Measurements from ENCODE around the gene SHC3.
A peak's percentile ranks its signal among the peaks of the same experiment; 100 is the strongest.

Gene SHC3

GRCh38 chr9:89097219-89097618 is 81.4 kb downstream of the SHC3 start:
- no peak for DNase-seq

- no peak for DNase-seq
Measured at GRCh38 chr9:89096807-89097206, 81.8 kb downstream of the SHC3 start.

- DNase-seq, result no peak
Measured at GRCh38 chr9:89095761-89096528, 82.7 kb downstream of the SHC3 start.

GRCh38 chr9:89093201-89093975 is 85.2 kb downstream of the SHC3 start:
- DNase-seq, result no peak

- no peak for DNase-seq
Measured at GRCh38 chr9:89089176-89089575, 89.4 kb downstream of the SHC3 start.

- no peak for DNase-seq
Measured at GRCh38 chr9:89083626-89084025, 95.0 kb downstream of the SHC3 start.

- no peak for DNase-seq
Measured at GRCh38 chr9:89080193-89080592, 98.4 kb downstream of the SHC3 start.

GRCh38 chr9:89079391-89079790 is 99.2 kb downstream of the SHC3 start:
- no peak for DNase-seq

GRCh38 chr9:89078860-89079259 is 99.8 kb downstream of the SHC3 start:
- DNase-seq, result no peak

- DNase-seq, result no peak
Measured at GRCh38 chr9:89078421-89078820, 100.2 kb downstream of the SHC3 start.

- DNase-seq, result peak; percentile 56 to 65 (median 57)
Measured at GRCh38 chr9:89077519-89077918, 101.1 kb downstream of the SHC3 start.

GRCh38 chr9:89073397-89073796 is 105.2 kb downstream of the SHC3 start:
- DNase-seq, result no peak

- DNase-seq, result no peak
Measured at GRCh38 chr9:89071591-89071990, 107.0 kb downstream of the SHC3 start.

GRCh38 chr9:89066835-89067234 is 111.8 kb downstream of the SHC3 start:
- no peak for DNase-seq

GRCh38 chr9:89065921-89066320 is 112.7 kb downstream of the SHC3 start:
- DNase-seq, result no peak

- DNase-seq, result no peak
Measured at GRCh38 chr9:89060790-89061189, 117.8 kb downstream of the SHC3 start.

- DNase-seq, result no peak
Measured at GRCh38 chr9:89059925-89060506, 118.6 kb downstream of the SHC3 start.

- DNase-seq, result no peak
Measured at GRCh38 chr9:89058906-89059305, 119.7 kb downstream of the SHC3 start.

- peak in 1 of 3 donors; percentile 28 for DNase-seq
Measured at GRCh38 chr9:89054865-89055495, 123.6 kb downstream of the SHC3 start.

GRCh38 chr9:89053301-89053700 is 125.3 kb downstream of the SHC3 start:
- no peak for DNase-seq

- DNase-seq, result no peak
Measured at GRCh38 chr9:89052470-89053097, 126.0 kb downstream of the SHC3 start.

GRCh38 chr9:89051421-89052025 is 127.1 kb downstream of the SHC3 start:
- no peak for DNase-seq

- no peak for DNase-seq
Measured at GRCh38 chr9:89049646-89050045, 129.0 kb downstream of the SHC3 start.

Data from suppressor macrophage treated with lipopolysaccharide for 1 hour (primary cell).